GF-D8 (cell line): ENCODE data around the gene ZBTB7C.

Experiments used
- DNase-seq: peaks from one replicate; lab custom pipeline; 2025; lab: John Stamatoyannopoulos, UW

The ZBTB7C gene

DNA sequence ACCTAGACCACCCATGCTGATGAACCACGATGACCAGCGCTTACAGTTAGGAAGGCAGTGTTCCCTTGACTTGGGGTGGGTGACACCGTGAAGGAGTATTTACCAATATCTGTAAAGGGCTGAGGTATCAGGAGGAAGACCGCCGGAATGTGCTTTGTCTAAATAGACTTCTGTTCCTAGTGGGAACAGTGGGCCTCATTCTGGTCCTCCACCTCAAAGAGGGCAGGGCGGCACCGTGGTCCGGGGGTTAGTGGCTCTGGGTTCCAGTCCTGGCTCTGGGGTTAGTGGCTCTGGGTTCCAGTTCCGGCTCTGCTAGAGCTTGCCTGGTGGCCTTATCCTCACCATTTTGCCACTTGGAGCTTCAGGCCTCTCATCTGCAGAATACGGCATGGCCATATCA is 387.2 kb downstream of the ZBTB7C start:
- DNase-seq = no peak

DNA sequence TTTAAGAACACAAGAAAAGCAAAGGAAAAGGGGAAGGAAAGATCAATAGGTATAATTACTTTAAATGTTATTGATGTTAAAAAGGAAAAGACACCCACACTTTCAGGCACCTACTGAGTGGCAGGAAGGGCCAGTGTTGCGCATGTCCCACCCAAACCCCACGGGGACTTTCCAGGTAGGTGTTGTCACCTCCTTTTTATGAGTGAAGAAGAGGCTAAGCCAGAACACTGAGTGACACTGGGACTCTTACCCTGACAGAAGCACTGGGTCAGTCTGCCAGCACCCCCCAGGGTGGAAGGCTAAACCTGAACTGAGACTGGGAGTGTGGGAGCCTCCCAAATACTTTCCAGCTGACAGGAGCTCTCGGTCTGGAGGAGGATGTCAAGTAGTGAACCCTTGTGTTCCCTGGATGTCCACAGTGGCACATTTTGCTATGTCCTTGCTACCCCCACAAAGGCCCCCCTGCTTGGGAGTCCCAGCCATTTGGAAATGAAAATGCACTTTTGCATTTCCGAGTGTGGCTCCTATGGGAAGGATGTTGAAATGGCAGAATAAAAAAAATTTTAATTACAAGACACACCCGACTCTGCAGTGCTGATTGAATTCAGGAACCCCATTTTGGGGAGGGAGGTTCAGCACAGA is 387.8 kb downstream of the ZBTB7C start:
- no peak for DNase-seq

DNA sequence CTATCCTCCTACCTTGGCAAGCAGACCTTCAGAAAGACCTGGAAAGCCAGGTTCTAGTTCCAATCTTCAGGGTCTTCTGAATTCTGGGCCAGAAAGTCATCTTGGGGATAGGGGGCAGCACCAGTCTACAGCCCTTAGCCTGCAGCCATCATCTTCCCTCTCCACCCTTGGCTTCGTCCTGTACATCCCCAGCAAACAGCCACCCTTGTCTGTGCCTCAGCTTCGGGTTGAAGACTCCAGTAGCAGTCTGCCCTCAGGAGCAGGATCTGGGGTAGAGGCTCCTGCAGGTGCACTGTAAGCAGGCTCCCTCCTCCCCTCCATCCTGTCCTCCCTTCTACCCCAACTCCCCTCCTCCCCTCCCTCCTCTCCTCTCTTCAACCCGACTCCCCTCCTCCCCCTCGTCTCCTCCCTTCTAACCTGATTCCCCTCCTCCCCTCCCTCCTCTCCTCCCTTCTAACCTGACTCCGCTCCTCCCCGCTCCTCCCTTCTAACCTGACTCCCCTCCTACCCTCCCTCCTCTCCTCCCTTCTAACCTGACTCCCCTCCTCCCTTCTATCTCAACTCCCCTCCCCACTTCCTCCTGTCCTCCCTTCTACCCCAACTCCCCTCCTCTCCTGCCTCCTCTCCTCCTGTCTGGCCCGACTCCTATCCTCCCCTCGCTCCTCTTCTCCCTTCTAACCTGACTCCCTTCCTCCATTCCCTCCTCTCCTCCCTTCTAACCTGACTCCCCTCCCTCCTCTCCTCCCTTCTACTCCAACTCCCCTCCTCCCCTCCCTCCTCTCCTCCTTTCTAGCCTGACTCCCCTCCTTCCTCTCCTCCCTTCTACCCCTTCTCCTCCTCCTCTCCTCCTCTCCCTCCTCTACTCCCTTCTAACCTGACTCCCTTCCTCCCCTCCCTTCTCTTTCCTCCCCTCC is 388.6 kb downstream of the ZBTB7C start:
- DNase-seq = no peak

DNA sequence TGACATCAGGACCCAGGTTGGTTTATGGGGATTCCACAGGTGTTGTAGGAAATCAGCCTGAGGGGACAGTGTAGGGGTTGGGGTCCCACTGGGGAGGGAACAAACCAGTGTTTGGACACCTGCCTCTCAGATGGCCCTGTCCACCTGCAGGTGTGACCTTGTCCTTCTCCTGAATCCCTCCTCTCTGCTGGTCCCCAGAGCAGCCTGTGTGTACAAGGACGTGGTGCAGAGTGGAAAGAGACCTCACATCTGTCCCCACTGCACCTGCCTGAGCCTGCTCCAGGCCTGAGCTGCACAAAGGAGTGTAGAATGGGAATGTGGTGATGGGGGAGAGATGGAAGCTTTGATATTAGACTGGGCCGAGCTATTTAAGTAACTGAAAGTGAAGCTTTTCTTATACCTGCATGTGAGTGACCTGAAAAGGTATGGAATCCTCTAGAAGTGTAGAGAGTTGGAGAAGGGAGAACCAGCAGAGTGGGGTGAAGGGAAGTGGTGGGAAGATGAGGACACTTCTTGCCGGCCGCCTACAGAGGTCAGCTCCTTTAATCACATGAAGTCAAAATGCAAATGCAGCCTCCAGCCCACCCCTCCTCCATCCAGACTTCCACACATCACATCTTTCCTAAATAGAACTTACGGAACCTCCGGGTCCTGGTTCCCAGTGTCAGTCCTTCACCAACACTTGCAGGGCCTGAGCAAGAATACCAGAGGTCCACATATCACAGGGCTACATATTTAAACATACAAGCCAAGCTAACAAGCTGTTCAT is 389.4 kb downstream of the ZBTB7C start:
- no peak for DNase-seq

DNA sequence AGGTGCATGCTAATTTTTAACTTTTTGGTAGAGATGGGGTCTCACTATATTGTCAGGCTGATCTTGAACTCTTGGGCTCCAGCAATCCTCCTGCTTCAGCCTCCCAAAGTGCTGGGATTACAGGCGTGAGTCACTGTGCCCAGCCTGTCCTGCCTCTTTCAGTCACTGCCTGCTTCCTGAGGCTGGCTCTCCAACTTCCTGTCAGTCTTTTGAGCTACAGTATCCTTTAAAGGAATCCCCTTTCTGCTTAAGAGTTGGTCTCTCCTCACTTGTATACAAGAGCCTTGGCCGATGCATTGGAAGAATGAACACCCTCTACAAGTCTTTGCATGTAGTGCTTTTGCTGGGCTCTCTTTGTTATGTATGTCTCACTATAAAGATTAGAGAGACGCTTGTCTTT is 390.3 kb downstream of the ZBTB7C start:
- no peak for DNase-seq

DNA sequence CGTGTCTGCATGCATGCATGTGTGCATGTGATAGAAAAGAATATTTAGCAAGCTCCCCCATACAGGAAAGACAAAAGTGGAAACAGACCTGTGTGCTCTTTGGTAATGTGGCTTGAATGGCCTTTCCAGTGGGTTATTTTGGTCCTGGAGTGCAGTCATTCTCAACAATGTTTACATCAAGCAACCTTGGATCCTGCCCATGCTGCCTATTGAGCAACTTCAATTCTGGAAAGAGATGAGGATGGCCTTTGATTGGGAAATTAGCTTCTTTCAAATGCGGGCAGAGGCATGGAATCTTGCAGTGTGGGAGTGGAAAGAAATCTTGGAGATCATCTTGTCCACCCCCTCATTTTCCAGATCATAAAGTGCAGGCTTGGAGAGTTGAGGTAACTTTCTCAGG is 391.5 kb downstream of the ZBTB7C start:
- no peak for DNase-seq

DNA sequence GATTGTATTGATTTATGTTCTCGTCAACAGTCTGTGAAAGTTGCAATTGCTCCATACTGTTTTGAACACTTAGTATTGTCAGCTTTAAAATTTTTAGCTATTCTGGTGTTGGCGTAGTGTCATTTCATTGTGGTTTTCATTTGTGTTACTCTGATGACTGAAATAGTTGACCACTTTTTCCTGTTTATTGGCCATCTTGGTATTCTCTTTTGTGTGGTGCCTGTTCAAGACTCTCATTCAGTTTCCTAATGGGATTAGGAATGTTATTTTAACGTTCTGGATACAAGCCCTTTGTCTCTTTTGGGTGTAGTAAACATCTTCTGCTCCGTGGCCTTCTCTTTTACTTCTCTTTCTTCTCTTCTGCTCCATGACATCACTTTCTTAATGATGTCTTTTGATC is 396.0 kb downstream of the ZBTB7C start:
- DNase-seq = no peak

DNA sequence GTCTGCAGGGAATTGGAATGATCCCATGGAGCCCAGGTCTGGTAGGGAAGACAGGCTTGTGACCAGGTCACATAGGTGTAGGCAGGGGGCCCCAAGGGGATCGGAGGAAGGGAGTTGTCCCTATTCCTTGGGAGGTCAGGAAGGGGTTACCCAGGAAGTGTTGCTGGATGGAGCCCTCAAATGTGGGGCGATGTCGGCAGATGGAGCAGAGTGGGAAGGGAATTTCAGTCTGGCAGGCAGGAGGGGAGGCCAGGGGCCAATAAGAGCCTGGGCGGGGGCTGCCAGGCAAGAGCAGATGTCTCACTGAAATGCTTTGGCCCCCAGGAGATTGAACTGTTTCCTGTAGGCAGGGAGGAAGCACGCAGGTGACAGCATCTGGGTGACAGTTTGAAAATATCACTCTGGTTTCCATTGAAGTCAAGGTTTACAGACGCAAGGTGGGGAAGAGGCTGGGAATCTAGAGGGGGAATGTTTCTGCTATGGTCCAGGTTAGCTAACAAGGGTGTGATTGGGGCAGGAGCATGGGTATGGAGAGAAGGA is 397.2 kb downstream of the ZBTB7C start:
- no peak for DNase-seq

DNA sequence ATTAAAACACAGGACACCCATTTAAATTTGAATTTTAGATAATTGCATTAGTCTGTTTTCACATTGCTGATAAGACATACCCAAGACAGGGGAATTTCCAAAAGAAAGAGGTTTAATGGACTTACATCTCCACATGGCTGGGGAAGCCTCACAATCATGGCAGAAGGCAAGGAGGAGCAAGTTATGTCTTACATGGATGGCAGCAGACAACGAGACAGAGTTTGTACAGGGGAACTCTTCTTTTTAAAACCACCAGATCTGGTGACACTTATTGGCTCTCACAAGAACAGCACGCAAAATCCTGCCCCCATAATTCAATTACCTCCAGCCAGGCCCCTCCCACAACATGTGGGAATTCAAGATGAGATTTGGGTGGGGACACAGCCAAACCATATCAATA is 398.9 kb downstream of the ZBTB7C start:
- DNase-seq = no peak

DNA sequence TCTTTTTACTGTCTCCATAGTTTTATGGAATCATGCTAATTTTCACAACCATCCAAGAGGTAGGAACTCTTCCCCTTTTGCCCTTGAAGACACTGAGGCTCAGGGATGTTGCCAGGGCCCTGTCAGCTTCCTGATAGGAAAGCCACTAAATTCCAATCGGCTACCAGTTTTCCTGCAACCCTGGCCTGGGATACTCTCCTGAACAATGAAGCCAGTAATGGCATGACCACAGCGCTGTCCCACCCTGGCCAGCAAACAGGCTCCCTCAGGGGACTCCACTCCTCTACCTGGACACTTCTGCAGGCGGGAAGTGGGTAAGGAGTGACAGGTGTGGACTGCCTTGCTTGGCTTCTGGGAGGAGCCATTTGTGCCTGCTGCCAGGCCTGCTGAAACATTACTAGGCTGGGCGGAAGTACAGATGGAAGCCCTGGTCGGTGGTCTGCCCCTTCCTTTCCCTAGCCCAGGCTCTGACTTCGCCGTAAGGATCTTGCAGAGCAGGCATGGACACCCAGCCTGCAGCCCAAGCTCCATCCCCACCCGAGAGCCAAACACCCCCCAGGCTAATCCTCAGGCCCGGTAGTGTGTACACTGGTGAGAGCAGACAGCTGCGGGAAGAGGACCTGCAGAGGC is 400.0 kb downstream of the ZBTB7C start:
- no peak for DNase-seq

DNA sequence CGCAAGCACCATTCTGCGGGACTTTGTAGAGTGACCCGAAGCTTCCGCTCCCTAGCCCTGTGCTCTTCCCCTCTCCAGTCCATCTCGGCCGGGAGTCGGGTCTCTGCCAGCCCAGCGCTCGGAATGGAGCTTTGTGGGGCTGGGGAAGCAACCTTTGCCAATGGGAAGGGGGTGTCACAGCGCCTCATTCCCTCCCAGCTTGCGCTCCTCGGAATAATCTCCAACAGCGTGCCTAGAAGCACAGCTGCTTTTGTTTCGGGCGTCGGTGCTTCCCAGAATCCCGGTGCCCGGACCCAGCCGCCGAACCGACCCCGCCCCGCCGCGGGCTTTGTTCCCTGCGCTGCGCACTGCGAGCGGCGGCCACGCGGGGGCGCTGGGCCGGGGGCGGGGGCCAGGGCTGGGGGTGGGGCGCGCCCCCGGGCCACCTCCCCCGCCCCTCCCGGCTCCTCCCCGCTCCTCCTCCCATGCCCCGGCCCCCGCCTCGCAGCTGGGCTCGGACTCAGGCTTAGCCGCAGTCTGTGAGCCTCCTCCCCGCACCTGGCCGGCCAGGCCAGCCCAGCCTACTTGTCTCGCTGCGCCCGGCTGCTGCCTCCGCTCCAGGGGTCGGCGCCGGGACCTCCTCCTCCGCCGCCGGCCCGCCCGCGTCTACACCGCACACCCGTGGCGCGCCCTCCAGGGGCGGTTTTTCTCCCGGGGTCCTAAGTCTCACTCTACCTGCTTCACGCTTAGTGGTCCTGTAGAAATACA is 401.1 kb downstream of the ZBTB7C start:
- DNase-seq = no peak

DNA sequence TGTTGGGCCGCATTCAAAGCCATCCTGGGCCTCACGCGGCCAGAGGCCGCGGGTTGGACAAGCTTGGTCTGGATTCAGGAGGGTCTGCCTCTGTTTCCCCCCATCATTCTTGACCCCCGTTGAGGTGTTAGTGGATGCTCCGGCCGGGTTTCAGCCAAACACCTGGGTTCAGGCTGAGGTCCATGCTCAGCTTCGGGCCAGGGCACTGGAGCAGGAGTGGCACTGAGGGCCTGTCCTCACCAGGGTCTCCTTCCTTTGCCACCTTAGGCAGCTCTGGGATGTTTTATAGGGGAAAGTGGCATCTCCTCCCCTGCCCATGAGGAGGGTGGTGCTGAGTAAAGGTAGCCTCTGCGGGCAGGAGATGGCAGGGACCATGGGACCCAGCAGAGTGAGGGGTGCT is 401.8 kb downstream of the ZBTB7C start:
- no peak for DNase-seq

DNA sequence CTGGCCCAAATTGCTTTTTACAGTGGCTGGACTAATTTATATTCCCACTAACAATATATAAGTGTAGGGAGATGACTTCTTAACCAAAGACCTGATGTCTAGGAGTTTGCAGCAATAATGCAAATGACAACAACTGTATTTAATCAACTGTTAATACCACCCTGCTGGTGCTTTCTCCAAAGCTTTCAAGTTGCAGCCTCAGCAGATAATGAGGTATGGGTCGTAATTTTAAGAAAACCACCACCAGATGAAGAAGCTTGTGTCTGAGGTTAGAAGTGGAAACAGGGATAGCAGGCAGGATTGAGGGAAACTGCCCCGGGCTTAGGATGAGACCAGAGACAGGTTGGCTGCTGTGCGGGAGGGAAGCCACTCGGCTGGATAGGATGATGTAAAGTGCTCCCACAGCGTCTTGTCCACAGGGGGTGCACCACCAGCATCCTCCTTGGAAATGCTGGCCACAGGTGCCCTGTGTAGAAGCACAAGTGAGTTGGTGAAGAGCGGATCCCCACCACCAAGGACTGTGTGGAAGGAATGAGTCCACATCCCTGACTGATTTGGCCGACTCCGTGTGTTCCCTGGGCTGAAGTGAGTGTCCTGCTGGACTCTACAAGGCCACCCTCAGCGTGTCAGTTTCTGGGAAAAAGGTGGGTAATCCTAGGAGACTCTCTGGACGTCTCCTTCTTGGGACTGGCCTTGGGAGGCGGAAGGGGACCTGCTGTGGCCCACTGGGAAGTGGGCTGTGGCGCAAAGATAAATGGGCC is 402.6 kb downstream of the ZBTB7C start:
- DNase-seq = no peak

DNA sequence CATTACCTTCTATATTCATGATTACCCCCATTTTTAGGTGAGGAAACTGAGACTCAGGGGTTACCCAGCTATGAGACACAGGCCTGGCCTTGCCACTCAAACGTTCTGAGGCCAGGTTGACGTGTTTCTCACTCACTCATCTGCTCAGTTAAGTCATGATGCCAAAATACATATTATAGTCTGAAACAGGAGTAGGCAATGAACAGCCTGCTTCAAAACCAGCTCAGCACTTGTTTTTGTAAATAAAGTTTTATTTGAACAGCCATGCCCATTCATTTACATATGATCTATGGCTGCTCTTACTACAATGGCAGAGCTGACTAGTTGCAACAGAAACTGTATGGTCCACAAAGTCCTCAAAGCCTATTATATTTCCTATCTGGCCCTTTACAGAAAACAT is 404.6 kb downstream of the ZBTB7C start:
- DNase-seq = no peak

DNA sequence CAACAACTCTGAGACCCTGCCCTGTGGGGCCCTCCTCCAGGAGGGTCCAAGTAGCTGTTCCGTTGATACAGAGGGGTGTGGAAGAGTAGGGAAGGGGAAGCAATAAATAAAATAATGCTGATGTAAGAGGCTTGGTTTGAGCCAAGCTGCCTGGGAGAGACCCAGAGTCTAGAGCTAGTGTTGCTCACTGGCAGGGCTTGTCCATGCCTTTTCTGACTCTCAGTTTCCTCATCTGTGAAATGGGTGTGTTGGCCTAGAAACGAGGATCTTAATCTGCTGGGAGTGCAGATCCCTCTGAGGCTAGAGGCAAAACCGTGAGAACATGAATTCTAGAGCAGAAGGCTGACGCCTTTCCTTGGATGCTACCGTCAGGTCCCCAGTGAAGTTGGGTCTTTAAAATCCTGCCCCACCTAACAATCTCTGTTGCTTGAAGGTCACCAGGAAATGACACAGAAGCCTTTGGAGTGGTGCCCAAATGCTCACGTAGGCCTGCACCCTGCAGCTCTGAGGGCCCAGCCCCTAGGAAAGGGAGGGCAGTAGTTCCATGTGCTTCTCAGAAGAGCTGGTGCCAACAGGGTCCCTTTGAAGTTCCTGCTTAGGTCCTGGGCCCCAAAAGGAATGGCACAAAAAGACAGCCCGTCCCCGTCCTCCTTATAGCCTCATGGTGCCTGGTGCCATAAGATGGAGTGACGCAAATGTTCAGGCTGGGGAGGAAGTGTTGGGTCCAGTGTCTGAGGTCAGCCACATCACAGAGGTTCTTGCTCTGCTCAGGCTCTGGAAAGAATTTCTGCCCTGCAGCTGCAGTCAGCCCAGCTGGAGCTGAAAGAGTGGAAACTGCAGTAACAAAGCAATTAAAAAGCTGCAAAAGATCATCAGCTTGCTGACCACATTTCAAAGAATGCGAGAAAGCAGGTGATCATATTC is 405.5 kb downstream of the ZBTB7C start:
- DNase-seq = peak; percentile 87

DNA sequence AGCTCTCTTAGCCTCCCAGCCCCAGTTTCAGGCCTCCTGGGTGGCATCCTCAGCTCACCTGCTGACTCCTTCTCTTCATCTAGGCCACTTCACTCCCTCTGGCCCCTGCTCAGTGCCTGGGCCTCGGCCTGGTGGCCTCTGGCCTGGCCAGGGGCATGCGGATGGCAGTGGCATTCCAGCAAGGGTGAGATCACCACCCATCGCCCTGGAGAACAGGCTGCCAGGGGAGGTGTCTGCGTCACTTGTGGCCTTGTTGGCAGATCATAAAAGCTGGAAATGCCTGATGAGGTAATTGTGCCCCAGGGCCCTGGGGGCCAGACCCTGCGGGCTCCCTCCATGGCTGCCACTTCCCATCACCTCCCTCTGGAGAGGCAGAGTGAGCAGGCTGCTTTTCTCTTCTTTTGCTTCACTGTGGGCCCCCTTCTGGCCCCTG is 406.2 kb downstream of the ZBTB7C start:
- DNase-seq = peak; percentile 47

DNA sequence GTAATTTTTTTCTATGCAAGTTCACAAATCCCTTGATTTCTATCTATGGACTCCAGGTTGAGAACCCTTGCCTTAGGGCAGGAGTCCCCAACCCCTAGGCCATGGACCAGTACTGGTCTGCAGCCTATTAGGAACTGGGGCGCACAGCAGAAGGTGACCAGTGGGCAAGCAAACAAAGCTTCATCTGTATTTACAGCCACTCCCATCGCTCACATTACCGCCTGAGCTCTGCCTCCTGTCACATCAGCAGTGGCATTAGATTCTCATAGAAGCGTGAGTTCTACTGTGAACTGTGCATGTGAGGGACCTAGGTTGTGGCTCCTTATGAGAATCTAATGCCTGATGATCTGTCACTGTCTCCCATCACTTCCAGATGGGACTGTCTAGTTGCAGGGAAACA is 408.5 kb downstream of the ZBTB7C start:
- DNase-seq = no peak

DNA sequence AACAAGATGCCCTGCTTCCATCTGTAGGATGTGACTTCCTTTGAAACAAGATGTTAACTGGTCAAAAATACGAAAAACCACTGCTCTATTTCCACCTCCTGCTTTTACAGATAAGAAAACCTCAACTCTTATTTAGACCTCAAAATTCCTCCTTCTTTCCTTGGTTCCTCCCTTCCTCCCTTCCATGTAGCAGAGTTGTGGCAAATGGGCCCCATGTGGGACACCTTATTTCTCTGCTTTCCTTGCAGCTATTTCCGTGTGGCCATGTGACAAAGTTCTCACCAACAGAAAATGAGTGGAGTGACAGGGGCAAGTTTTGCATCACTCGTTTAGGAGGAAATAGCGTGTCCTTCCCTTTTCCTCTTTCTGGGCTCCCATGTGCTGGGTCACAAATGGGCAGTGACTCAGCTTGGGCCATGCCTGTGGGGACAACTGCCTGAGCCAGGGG is 409.4 kb downstream of the ZBTB7C start:
- DNase-seq = peak; percentile 100

DNA sequence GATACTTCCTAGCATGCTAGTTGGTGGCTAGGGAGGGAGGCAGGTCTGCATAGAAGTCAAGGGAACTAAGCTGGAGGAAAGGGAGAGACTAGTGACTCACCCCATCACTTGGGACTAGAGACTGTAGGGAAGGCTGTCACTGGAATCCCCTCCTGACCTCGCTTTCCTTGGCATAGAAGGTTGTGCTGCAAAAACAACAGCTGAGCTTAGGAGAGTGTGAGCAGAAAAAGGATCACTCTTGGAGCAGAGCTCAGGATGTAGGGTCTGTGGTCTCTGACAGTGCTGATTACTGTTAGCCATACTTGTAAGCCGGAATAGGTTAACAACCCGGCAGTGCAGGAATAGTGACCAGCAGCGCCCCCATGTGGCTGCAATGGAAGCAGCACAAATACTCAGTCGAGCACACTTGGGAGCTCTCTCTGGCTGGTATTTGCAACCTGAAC is 411.8 kb downstream of the ZBTB7C start:
- no peak for DNase-seq
